Measurements from ENCODE around the gene MKNK1.

GRCh38 chr1:46582972-46583371 lies 21.1 kb downstream of the MKNK1 start:
- TF ChIP-seq EZH2 (IDR thresholded peaks at IDR 0.05; ENCODE audit: borderline replicate concordance, insufficient read depth, low read depth, low read length, poor library complexity, severe bottlenecking) (no peak), CTCF (IDR thresholded peaks at IDR 0.05) (no peak)
